HK-2 (cell line): ENCODE measurements around the gene IFI27L2.

Source experiments
- DNase-seq: peaks from one replicate; pipeline ENCODE4 v3.0.0-alpha.2; 2018; ENCODE audit not compliant: unreplicated experiment

IFI27L2 gene

GRCh38 chr14:94152676-94153075, 23.3 kb upstream of the IFI27L2 start:
- no peak for DNase-seq

- no peak for DNase-seq
Observed at GRCh38 chr14:94145902-94146527, 16.6 kb upstream of the IFI27L2 start.

- DNase-seq = no peak
Observed at GRCh38 chr14:94144765-94145164, 15.4 kb upstream of the IFI27L2 start.

GRCh38 chr14:94143711-94144110, 14.3 kb upstream of the IFI27L2 start:
- no peak for DNase-seq

GRCh38 chr14:94143239-94143638, 13.8 kb upstream of the IFI27L2 start:
- DNase-seq = no peak

- no peak for DNase-seq
Observed at GRCh38 chr14:94142836-94143235, 13.4 kb upstream of the IFI27L2 start.

GRCh38 chr14:94142247-94142646, 12.8 kb upstream of the IFI27L2 start:
- no peak for DNase-seq

- no peak for DNase-seq
Observed at GRCh38 chr14:94139421-94139820, 10.0 kb upstream of the IFI27L2 start.

- no peak for DNase-seq
Observed at GRCh38 chr14:94139006-94139405, 9.6 kb upstream of the IFI27L2 start.

GRCh38 chr14:94138251-94138650, 8.8 kb upstream of the IFI27L2 start:
- DNase-seq = no peak

GRCh38 chr14:94136575-94137331, 7.3 kb upstream of the IFI27L2 start:
- peak; percentile 90 for DNase-seq

GRCh38 chr14:94135476-94135875, 6.1 kb upstream of the IFI27L2 start:
- no peak for DNase-seq

GRCh38 chr14:94132285-94132887, 3.0 kb upstream of the IFI27L2 start:
- DNase-seq = peak; percentile 48

GRCh38 chr14:94129758-94130414, 482 bp upstream of the IFI27L2 start:
- peak; percentile 17 for DNase-seq

GRCh38 chr14:94128216-94128839, 1.1 kb downstream of the IFI27L2 start:
- no peak for DNase-seq

GRCh38 chr14:94127330-94127729, 2.1 kb downstream of the IFI27L2 start:
- DNase-seq = no peak

- no peak for DNase-seq
Observed at GRCh38 chr14:94126800-94127199, 2.6 kb downstream of the IFI27L2 start.

- DNase-seq = no peak
Observed at GRCh38 chr14:94126419-94126677, 3.1 kb downstream of the IFI27L2 start.

GRCh38 chr14:94125659-94126418, 3.6 kb downstream of the IFI27L2 start:
- no peak for DNase-seq

- no peak for DNase-seq
Observed at GRCh38 chr14:94124582-94125377, 4.6 kb downstream of the IFI27L2 start.

GRCh38 chr14:94123868-94124267, 5.5 kb downstream of the IFI27L2 start:
- DNase-seq = no peak
